GM18873 (cell line): Measurements from ENCODE around the gene USP48.
"Not testable (repeated sequence)": the region's sequence is repeated elsewhere in the genome, so short reads cannot be mapped to it uniquely, and the experiment has no call there.

ENCODE experiments used
- ATAC-seq: cut with Tn5 transposase; IDR thresholded peaks from one replicate; pipeline ENCODE4 v1.9.1; 2021; ENCODE audit warnings: mild to moderate bottlenecking, moderate library complexity, moderate number of reproducible peaks; ENCODE audit not compliant: unreplicated experiment, low FRiP score

The USP48 gene

DNA sequence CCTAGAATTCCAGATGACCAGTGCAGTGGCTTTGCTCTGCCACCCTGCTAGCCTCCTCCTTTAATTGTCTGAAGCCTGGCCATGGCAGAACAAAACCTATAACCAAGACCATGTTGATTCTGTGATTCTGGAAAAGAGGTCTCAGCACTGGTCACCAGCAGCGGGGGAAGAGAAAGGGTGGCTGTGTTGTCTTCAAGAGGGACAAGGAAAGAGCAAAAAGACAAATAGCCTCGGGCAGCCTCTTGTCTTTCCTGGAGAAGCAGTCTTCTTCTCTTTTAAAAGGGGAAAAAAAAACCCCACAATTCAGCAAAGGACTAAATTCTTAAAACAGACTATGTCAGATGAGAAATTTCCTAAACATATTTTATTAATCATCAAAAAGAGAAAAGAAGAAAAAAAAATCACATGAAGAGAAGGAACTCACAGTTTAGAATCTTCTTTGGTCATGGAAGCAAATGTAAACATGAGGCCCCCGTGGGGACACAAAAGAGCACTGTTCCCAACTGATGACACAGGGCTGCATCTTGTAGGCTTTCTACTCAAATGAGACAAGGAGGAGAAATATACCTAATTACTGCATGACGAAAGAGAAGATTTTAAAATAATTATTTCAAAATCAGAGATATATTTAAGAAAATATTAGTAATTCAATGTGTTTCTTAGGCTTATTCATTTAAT lies 77.5 kb downstream of the USP48 start:
- ATAC-seq = no peak

DNA sequence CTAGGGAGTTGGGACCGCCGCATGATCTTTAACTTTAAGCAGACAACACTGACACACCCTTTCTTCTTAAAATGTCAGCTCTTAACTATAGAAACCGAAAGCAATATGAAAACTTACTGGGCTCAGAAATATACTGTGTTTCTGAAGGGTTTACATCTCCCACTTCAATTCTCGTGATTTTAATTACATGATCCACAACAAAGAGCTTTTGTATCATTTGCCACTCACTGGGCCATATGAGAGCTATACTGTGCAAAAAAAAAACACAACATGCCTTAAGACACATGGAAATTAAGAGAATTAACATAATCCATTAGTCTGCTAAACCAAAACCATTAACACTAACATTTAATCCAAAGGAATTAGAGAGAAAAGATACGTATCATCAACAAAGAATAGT lies 78.8 kb downstream of the USP48 start:
- no peak for ATAC-seq

GRCh38 chr1:21703318-21703963 lies 79.5 kb downstream of the USP48 start:
- ATAC-seq = no peak

DNA sequence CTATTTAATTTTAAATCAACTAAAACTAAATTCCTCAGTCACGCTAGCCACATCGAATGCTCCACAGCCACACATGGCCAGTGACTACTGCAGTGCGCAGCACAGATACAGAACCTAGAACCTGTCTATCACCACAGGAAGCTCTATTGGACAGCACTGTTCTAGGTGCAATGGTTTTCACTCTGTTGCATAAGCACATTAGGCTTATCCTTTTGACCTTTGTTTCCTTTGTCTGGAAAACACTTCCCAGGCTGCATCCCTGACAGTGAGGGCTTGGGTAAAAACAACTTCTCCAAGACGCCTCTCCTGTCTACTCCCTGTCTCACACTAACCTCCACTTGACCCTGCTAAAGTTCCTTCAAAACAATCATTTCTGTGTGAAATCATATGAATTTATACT lies 80.2 kb downstream of the USP48 start:
- ATAC-seq = no peak

GRCh38 chr1:21701401-21701800 lies 81.5 kb downstream of the USP48 start:
- no peak for ATAC-seq

GRCh38 chr1:21700094-21700493 lies 82.9 kb downstream of the USP48 start:
- no peak for ATAC-seq

- no peak for ATAC-seq
Measured at GRCh38 chr1:21696931-21697330, 86.0 kb downstream of the USP48 start.

DNA sequence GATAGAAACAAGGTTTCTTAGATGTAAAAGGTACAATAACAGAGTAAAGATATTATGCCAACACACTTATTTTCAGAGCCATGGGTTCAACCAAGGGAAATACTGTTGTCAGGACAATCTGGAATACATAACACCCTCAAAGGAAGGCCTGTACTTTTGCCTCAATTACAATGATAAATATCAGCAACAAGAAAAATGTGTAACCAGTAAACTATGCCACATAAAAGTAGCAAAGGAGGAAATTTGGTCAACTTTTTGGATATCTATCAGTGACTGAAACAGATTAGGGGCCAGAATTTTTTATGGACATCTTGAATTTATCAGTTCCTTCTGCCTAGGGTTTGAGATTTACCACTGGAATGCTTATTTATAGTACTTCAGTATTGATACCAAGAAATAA lies 89.2 kb downstream of the USP48 start:
- no peak for ATAC-seq

GRCh38 chr1:21691739-21692138 lies 91.2 kb downstream of the USP48 start:
- no peak for ATAC-seq

- ATAC-seq = no peak
Measured at GRCh38 chr1:21689661-21690372, 93.1 kb downstream of the USP48 start.

DNA sequence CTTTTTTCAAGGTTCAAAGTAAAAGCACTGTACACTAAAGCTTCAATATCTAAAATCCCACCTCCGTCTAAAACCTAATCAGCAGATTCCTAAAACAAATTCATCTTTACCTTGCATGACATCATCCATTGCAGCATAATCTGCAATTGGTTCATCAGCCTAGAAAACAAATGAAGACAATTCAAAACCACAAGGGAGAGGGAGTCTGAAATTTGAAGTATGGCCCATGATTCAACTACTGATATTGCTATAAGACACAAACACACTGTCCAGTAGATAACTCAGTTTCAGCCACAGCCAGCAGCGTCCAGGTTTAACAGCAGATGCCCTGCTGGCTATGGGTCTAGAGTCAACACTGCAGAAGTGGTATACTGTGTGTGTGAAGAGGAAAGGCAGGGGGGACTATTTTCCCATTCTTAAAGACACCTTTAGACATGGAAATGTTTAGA lies 95.8 kb downstream of the USP48 start:
- ATAC-seq = no peak

GRCh38 chr1:21685946-21686678 lies 96.8 kb downstream of the USP48 start:
- ATAC-seq = no peak

DNA sequence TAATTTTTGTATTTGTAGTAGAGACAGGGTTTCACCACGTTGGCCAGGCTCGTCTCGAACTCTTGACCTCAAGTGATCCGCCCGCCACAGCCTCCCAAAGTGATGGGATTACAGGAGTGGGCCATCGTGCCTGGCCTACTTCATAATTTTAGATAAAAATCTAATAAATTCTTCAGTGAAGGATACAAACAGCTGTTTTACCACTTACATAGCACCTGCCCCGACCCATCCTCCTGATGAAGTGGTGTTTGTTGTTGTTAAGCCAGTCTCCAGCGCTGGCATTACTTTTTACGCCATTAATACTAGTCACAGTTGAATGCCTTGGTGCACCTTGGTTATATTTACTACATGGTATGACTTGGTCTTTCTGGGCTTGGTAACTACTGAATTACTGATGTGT lies 101.5 kb downstream of the USP48 start:
- ATAC-seq = no peak

DNA sequence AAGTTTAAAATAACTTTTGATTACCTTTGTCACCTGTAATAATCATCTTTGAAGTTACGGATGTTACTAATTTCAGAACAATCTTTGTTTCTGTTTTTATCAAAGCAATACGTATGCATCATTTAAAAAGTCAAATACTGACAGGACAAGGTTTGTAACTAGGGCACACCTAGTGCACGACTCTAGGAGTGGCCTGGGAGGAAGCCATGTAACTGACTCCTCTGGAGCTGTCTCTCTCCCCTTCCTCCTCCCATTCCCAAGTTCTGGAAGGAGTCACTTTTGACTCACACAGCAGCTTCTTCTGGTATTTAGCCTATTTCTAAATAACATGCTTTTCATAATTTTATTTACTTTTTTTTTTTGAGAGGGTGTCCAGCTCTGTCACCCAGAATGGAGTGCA lies 102.0 kb downstream of the USP48 start:
- ATAC-seq = no peak

GRCh38 chr1:21680381-21680780 lies 102.6 kb downstream of the USP48 start:
- no peak for ATAC-seq

DNA sequence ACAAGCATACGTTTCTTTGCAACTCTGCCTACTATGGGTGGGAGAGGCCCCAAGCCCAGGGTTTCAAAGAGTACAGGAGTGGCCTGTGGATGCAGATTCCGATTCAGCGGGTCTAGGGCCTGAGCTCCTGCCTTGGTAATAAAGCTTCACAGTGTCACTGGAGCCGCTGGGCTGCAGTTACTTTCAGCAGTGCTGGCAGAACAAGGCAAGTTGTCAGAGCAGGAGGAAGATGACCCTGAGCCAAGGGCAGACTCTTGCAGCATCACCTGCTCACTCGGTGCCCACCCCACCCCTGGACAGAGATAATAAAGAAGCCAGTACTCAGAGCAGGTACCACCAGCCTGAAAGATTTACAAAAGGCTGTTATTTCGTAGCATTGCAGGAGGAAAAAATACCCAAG lies 105.8 kb downstream of the USP48 start:
- ATAC-seq = no peak

DNA sequence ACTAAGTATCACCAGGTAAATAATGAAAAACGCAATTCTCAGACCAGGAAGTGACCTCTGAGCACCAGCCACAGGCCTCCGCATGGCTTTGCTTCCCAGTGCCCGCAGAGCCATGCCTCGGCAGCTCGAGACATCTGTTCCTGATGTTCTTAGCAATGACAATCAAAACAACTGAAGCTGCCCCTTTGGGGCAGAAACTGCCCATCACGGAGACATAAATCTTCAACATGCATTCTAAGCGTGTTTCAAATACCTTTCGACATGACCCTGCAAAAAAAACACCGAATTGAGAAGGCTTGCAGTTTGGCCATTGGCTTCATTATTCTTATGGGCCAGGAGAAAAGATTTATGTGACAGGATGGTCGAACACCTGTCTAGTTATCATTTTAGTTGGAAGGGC lies 108.0 kb downstream of the USP48 start:
- ATAC-seq = no peak

GRCh38 chr1:21673853-21674252 lies 109.1 kb downstream of the USP48 start:
- not testable (repeated sequence) for ATAC-seq

GRCh38 chr1:21673277-21673780 lies 109.6 kb downstream of the USP48 start:
- no peak for ATAC-seq

DNA sequence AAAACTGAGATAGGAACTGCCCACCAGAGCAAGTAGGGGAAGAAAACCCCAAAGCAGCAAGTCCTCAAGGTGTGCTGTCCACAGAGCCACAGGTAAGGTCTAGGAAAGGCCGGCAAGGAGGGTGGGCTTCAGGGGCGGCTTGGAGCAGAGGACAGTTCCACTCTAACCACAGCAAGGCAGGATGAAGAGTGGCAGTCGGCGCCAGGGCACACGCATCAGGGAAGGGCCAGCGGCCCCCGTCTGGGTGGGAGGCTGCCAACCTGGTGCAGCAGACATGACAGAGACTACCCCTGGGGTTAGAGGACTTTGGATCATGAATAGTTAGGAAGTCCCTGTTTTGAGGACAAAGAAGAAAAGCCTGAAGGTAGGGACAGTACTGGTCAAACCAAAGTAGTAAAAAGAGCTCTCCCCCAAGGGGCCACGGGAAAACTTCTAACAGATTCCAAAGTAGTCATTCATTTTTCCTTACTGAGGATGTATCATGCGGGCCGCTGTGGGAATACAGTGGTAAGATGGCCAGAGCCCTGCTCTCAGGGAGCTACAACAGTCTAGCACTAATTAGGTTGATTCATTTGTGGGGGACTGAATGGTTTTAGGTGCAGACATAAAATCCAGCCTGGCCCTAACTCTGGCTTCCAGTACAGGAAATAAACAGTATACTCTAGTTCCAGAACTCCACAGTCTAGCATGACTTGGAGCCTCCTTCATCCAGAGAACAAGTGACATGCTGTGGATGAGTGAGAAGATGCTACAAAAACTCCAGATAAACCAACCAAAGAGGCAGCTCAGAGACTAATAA lies 110.3 kb downstream of the USP48 start:
- no peak for ATAC-seq
